Measurements from ENCODE around the gene DYNC1I1. TPM values are rescaled to one million over a fixed set of nuclear protein-coding genes. Genes with fewer than 3 reads are reported as not detected.
"Not testable (repeated sequence)": the region's sequence is repeated elsewhere in the genome, so short reads cannot be mapped to it uniquely, and the experiment has no call there.

DYNC1I1 gene
- total RNA-seq, 6 donors from 2014 or later: 0.46 to 3.1 (median 1.7) TPM; not detected in 1

- no peak for DNase-seq
- TF ChIP-seq EP300 (IDR thresholded peaks at IDR 0.05) (no peak), CTCF (IDR thresholded peaks at IDR 0.05) (no peak), POLR2A (IDR thresholded peaks at IDR 0.05) (no peak), POLR2AphosphoS5 (IDR thresholded peaks at IDR 0.05) (no peak)
- no peaks in the 10 kb centered on the region for H3K36me3 ChIP-seq
- 74 to 81% methylated on average over 4 of the region's 4 CpGs for WGBS, 2 donors
- no peaks in the 10 kb centered on the region for H3K4me1 ChIP-seq
- H3K27me3 ChIP-seq: no peaks in the 10 kb centered on the region
- H3K27ac ChIP-seq: no peak overlapping the region
- no peak for ATAC-seq (ENCODE audit: low FRiP score in 2 of 2)
- H3K4me3 ChIP-seq: no peak overlapping the region
- no peaks in the 10 kb centered on the region for H3K9me3 ChIP-seq
Measured at GRCh38 chr7:95933618-95934017, 161.3 kb downstream of the DYNC1I1 start.

GRCh38 chr7:95944867-95945266, 172.5 kb downstream of the DYNC1I1 start:
- not testable (repeated sequence) for ATAC-seq (ENCODE audit: low FRiP score in 2 of 2); H3K4me3 ChIP-seq; H3K27me3 ChIP-seq; H3K4me1 ChIP-seq; H3K36me3 ChIP-seq; H3K9me3 ChIP-seq; H3K27ac ChIP-seq; DNase-seq
- WGBS, 2 donors: 80 to 95% methylated on average over 1 of the region's 1 CpG

GRCh38 chr7:95950698-95951097, 178.3 kb downstream of the DYNC1I1 start:
- DNase-seq: no peak
- 89 to 97% methylated on average over 1 of the region's 1 CpG for WGBS, 2 donors
- TF ChIP-seq CTCF (IDR thresholded peaks at IDR 0.05) (no peak), POLR2A (IDR thresholded peaks at IDR 0.05) (no peak), EP300 (IDR thresholded peaks at IDR 0.05) (no peak), POLR2AphosphoS5 (IDR thresholded peaks at IDR 0.05) (no peak)

GRCh38 chr7:95951531-95951930, 179.2 kb downstream of the DYNC1I1 start:
- no peak for ATAC-seq (ENCODE audit: low FRiP score in 2 of 2)
- Histone ChIP-seq H3K27me3 (no peaks in the 10 kb centered on the region), H3K4me3 (no peak overlapping the region), H3K27ac (no peak overlapping the region), H3K4me1 (no peaks in the 10 kb centered on the region), H3K9me3 (no peaks in the 10 kb centered on the region), H3K36me3 (no peaks in the 10 kb centered on the region)
- no peak for DNase-seq
- TF ChIP-seq EP300 (IDR thresholded peaks at IDR 0.05) (no peak), CTCF (IDR thresholded peaks at IDR 0.05) (no peak), POLR2A (IDR thresholded peaks at IDR 0.05) (no peak), POLR2AphosphoS5 (IDR thresholded peaks at IDR 0.05) (no peak)
- 87 to 90% methylated on average over 5 of the region's 5 CpGs for WGBS, 2 donors

More at GRCh38 chr7:95950698-95951097, 178.3 kb downstream of the DYNC1I1 start:
- Histone ChIP-seq H3K4me3 (no peak overlapping the region), H3K27me3 (no peaks in the 10 kb centered on the region), H3K9me3 (no peaks in the 10 kb centered on the region), H3K36me3 (no peaks in the 10 kb centered on the region), H3K27ac (no peak overlapping the region), H3K4me1 (no peaks in the 10 kb centered on the region)
- no peak for ATAC-seq (ENCODE audit: low FRiP score in 2 of 2)

- Histone ChIP-seq H3K4me3 (no peak overlapping the region), H3K4me1 (no peaks in the 10 kb centered on the region), H3K36me3 (no peaks in the 10 kb centered on the region), H3K9me3 (no peaks in the 10 kb centered on the region), H3K27me3 (no peaks in the 10 kb centered on the region), H3K27ac (no peak overlapping the region)
- WGBS, 2 donors: 81 to 87% methylated on average over 8 of the region's 8 CpGs
- ATAC-seq (ENCODE audit: low FRiP score in 2 of 2) (no peak), DNase-seq (no peak)
- no peak for TF ChIP-seq POLR2A (IDR thresholded peaks at IDR 0.05)
- no peak for TF ChIP-seq CTCF (IDR thresholded peaks at IDR 0.05)
- no peak for TF ChIP-seq POLR2AphosphoS5 (IDR thresholded peaks at IDR 0.05)
Measured at GRCh38 chr7:95951997-95952795, 179.8 kb downstream of the DYNC1I1 start.

Data from upper lobe of left lung (tissue), 6 donors.